Fibroblast of villous mesenchyme (primary cell): Measurements from ENCODE around the gene IST1. TPM values are rescaled to one million over a fixed set of nuclear protein-coding genes. Genes with fewer than 3 reads are reported as not detected.
A peak's percentile ranks its signal among the peaks of the same experiment; 100 is the strongest.
"Not testable (repeated sequence)": the region's sequence is repeated elsewhere in the genome, so short reads cannot be mapped to it uniquely, and the experiment has no call there.

Source experiments
- DNase-seq: peaks from one replicate; pipeline ENCODE4 v3.0.0-alpha.2; 2010; ENCODE audit warnings: low read depth
- H3K4me3 ChIP-seq: 2 replicates; pipeline ENCODE4 v1.5.1; 2011; ENCODE audit warnings: low read depth, mild to moderate bottlenecking, low read length
- total RNA-seq: library from RNA; depleted of rRNA; stranded (reverse); fragments of >200 nt; gene quantifications from 2 replicates; pipeline ENCODE4 v1.2.3, GENCODE V29; 2012
- TF ChIP-seq, protein P1 (sequence below): IDR thresholded peaks from 2 replicates; pipeline ENCODE4 v1.5.1; 2012; ENCODE audit warnings: low read depth, mild to moderate bottlenecking, low read length; ENCODE audit not compliant: insufficient read depth

IST1 gene
- total RNA-seq, 1 donor = 206 TPM

DNA sequence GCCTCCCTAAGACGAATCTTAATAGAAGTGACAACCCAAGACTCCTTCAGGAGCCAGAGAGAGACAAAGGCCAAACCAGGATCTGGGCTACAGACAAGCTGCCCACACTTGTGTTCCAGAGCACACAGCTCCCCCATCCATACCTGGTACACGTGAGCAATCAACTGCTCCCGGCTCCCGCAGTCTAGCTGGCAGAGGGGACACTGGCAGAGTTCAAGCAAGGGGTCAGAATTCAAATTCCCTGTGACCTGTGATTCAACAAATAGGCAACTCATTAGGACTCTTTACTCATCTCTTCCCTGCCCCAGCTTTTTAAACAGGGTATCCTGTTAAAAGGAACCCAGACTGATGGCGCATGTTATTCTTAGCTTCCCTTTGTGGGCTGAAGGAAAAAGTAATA is 31.3 kb upstream of the IST1 start:
- DNase-seq = no peak
- H3K4me3 ChIP-seq = no peak overlapping the region
- TF ChIP-seq, protein P1, sequence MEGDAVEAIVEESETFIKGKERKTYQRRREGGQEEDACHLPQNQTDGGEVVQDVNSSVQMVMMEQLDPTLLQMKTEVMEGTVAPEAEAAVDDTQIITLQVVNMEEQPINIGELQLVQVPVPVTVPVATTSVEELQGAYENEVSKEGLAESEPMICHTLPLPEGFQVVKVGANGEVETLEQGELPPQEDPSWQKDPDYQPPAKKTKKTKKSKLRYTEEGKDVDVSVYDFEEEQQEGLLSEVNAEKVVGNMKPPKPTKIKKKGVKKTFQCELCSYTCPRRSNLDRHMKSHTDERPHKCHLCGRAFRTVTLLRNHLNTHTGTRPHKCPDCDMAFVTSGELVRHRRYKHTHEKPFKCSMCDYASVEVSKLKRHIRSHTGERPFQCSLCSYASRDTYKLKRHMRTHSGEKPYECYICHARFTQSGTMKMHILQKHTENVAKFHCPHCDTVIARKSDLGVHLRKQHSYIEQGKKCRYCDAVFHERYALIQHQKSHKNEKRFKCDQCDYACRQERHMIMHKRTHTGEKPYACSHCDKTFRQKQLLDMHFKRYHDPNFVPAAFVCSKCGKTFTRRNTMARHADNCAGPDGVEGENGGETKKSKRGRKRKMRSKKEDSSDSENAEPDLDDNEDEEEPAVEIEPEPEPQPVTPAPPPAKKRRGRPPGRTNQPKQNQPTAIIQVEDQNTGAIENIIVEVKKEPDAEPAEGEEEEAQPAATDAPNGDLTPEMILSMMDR = no peak

DNA sequence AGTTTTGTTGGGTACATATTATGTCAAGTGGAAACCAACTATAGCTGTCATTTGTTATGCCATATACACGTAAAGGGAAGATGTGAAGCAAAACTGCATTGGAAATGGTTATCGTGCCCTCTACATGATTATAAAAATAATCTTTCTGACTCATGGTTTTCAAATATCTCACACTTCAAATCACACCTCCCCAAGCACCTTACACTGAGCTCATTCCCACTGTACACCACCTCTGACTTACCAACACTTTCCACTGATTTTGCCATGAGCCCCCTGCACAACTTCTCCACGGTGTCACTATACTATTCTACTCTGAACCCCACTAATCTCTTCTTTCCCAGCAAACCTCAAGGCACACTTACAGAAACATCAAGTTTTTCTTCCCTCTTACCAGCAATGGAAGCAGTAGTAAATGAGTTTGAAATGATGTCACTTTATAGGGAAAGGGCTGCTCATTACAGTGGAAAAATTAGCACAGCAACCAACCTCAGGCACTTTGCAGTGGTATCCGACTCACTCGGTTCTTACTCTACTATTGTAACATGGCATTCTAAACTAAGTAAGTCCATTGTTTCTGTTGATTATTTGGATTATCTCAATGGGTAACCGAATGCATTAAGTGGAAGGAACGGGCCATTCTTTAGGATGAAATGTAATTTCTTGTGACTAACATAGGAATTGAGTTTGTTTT is 30.0 kb upstream of the IST1 start:
- TF ChIP-seq, protein P1 = no peak
- no peak overlapping the region for H3K4me3 ChIP-seq
- no peak for DNase-seq

DNA sequence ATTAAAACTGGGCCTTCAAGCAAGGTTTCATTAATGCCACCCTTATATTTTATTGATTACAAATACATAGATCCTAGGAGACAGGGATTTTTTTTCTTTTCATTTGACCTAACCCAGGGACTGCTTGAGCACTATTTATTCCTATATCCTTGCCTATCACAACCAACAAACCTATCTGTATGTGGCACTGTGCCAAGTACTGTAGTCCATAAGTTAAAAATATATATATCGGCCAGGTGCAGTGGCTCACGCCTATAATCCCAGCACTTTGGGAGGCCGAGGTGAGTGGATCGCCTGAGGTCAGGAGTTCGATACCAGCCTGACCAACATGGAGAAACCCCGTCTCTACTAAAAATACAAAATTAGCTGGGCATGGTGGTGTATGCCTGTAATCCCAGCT is 28.2 kb upstream of the IST1 start:
- not testable (repeated sequence) for H3K4me3 ChIP-seq, DNase-seq

DNA sequence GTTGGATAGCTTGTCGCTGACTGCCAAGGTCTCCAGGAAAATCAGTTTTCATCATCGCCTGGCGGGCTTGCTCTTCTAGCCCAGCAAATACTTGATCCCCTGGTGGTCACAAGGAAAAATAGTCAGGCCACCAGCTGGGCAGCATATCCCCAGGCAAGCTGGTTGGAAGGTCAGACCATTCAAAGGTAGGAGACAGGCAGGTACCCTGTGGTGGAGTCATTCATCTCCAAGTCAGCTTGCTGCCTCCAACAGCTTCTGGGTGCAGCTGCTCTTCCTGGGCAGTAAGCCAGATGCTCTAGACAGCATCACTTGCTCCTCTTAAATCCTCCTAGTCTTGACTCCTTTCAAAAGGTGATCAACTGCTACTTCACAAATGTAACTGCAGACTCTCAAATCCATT is 27.4 kb upstream of the IST1 start:
- no peak for DNase-seq
- H3K4me3 ChIP-seq = no peak overlapping the region
- TF ChIP-seq, protein P1 = peak; percentile 11

DNA sequence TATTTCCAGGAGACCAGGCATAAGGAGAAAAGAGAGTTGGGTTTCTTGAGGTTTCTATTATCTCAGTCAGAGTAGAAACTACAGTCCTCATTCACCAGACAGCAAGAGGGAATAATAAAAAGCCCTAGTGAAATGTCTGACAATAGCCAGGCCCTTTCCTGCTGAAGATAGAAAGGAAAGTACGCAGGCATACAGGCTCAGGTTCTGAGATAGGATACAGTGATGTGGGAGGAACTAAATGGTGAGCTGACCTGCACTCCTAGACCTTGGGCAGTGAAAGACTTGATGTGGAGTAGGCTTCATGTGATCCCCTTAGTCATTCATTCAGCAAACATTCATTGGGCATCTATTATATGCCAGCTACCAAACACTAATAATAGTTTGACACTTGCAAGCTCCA is 26.2 kb upstream of the IST1 start:
- no peak for DNase-seq
- TF ChIP-seq, protein P1 = no peak
- H3K4me3 ChIP-seq = no peak overlapping the region

DNA sequence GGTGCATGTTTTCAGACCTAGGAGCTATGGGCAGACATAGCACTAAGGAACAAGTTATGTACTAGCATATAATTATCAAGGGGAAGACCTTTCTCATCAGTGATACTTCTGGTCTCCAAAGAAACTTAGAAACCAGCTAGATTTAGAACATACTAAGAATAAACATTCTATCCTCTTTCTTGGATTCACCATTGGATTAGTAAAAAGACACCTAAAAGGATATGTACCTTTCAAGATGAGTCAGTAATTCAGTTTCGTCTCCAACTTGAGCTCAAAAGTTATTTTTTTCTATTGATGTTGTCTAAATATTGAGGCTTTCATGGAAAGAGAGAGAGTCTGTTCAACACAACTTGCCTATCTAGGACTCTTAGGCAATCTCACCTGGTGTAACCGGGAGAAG is 24.5 kb upstream of the IST1 start:
- H3K4me3 ChIP-seq = no peak overlapping the region
- TF ChIP-seq, protein P1 = no peak
- DNase-seq = no peak

DNA sequence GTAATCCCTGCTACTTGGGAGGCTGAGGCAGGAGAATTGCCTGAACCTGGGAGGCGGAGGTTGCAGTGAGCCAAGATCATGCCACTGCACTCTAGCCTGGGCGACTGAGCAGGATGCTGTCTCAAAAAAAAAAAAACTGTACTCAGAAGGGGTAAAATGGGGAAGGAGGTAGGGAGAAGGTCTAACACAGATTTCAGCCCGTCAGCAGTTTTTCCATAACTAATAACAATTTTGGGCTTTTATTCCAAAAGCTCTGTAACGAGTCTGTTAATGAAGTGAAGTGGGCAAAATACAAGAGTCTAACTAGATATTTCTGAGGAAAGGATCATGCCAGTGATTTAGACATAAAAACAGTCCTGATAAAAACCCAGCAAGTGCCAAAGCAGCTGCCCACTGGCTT is 22.1 kb upstream of the IST1 start:
- TF ChIP-seq, protein P1 = no peak
- H3K4me3 ChIP-seq = no peak overlapping the region
- no peak for DNase-seq
